T-helper 9 cell (primary cell): ENCODE results near the gene CDKN1B.

Source experiments
- DNase-seq: peaks from one replicate; pipeline ENCODE4 v3.0.0-alpha.2; 2020

CDKN1B gene

DNA sequence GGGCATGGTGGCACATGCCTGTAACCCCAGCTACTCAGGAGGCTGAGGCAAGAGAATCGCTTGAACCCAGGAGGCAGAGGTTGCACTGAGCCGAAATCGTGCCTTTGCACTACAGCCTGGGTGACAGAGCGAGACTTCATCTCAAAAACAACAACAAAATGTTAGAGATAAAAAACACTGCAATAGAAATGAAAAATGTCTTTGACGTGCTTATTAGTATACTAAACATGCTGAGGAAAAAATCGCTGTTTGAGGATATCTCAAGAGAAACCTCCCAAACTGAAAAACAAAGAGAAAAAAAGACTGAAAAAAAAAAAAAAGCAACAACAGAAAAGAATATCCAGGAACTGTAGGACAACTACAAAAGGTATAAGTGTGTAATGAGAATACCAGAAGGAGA is 53.1 kb downstream of the CDKN1B start:
- DNase-seq = no peak
